ENCODE results near the gene STXBP5.

- TF ChIP-seq SUZ12 (IDR thresholded peaks at IDR 0.05; ENCODE audit: extremely low read depth, insufficient read depth, insufficient read length): no peak
- TF ChIP-seq YY1 (IDR thresholded peaks at IDR 0.05; ENCODE audit: insufficient read depth, insufficient read length): no peak
- TF ChIP-seq ZNF274 (IDR thresholded peaks at IDR 0.05; ENCODE audit: low read depth, low read length): no peak
Observed at GRCh38 chr6:147211349-147211748, 7.1 kb downstream of the STXBP5 start.
